Activated CD8-positive, alpha-beta memory T cell treated with anti-CD3 and anti-CD28 coated beads, Interleukin-2, amount 50 U/mL, for 24 hours (primary cell): ENCODE measurements around the gene TMEM252.

Source experiments
- DNase-seq: peaks from one replicate; pipeline ENCODE4 v3.0.0-alpha.2; 2020; ENCODE audit errors: extremely low read depth

Gene TMEM252

DNA sequence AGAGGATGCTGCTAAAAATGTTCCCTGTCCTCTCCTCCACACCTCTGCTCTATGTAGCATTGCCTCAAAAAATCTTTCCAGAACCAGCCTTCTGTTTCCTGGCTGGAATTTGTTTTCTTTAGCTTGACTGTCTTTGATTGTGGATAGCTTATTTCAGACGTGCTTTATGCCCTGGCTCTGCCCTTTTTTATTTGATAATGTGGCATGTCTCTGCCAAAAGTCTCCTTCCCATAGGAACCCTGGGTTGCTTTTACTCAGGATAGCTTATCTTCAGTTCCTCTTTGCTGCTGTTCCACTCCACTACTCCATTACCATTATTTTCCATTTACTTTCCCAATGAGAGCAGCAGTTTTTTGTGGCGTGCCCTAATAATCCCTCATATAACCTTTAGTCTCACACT lies 885 bp upstream of the TMEM252 start:
- no peak for DNase-seq

DNA sequence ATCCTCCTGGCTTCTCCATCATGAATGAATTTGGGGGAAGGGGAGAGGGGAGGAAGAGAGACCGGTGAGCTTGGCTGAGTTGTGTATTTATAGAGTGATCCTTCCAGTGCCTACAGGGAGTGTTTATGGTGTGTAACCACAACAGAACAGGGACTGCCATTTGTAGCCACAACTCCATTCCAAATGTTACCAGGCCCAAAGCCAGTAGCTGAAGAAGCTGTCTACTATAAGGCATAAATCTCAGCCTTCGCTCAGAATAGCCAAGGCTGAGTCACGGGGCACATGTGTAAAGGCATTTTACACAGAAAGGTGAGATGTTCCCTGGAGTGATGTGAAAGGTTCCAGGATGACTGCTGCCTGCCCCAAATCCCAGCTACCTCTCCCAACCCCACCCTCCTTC lies 2.5 kb downstream of the TMEM252 start:
- DNase-seq, result no peak

DNA sequence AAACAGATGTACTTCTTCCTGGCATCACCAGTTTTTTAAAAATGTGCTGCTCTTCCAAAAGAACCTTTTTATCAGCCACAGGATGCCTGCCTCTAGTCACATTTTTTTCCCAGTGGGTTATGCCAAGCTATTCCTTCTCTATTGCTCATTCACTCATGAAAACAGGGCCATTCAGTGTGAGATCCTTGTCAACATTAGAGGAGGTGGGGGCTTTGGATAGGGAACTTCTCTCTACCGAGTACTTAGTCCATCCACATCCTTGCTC lies 3.1 kb downstream of the TMEM252 start:
- DNase-seq, result no peak

DNA sequence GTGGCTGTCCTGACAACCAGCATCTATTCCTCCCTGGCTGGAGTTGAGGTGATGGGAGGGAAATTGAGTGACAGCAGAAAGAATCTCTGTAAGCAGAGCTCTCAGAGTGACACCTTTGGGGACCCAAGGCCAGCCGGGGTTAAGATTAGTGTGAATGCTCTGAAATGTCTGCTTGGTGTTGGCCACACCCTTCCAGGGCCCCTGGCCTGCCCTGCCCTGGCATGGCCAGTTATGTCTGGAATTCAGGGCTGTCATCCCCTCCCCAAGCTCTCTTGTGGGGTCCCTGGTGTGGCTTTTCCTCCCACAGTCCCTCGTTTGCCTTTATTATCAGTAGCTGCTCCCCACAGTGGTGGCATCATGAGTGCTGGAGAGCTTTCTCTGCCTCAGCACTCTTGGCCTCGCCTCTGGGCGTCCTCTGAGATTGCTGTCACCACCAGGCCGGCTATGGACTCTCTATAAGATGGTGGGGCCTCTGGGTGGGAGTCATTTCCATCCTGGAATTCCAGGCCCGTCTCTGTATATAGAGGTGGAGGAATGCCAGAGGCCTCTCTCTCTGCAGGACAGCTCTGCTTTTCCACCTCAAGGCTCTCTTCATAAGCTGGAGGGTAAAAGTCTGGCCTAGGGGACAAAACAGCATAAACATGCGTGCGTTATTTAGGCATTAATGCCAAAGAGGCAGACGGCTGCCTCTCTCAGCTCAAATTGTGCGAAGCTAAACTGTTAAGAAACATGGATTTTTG lies 3.6 kb downstream of the TMEM252 start:
- DNase-seq, result no peak

DNA sequence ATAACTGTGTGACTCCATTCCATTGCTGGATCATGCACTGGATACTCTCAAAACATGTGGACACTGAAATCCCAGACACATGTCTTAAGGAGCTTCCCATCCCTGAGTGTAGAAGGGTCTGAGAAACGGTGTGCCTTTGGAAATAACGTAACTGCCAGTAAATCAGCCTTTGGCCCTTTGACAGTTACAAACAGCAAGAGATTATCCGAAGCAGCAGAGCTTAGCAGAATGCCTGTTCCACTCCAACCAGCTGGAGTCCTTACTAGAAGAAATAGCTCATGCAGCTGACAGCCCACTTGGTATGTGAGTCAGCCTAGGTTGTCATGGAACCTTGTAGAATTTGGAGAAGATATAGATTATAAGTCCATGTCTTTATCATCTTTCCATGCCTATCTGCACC lies 7.0 kb downstream of the TMEM252 start:
- DNase-seq, result no peak

DNA sequence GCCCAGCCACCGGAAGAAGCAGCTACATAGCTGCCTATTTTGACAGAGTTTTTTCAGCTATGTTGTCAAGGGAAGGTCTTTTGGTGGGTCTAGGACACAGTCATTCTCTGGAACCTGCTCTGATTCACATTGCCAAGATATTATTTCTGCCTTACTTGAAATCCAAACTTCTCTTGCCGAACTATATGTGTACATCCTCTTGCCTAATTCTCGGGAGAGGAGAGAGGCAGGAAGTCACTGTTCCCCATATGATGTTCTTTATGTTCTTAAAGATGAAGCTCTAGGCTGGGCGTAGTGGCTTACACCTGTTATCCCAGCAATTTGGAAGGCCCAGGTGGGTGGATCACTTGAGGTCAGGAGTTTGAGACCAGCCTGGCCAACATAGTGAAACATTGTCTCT lies 8.6 kb downstream of the TMEM252 start:
- no peak for DNase-seq

DNA sequence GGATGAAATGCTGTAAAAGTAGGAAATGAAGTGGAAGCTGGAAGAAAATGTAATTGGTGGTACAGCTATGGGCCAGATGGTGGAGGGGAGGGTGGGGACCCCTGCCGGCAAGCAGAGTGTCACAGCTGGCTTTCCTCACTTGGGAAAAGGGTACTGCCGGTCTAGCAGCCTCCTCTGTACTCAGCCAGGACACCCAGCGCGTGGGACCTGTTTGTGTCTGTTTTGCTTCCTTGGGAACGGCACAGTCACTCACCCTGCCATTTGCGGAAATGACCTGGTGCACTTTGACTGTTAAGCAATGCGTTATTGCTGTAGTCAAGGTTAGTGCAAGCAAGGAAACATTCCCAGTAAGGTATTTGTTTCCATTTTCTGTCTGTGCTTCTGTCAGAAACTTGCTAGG lies 10.1 kb downstream of the TMEM252 start:
- no peak for DNase-seq

DNA sequence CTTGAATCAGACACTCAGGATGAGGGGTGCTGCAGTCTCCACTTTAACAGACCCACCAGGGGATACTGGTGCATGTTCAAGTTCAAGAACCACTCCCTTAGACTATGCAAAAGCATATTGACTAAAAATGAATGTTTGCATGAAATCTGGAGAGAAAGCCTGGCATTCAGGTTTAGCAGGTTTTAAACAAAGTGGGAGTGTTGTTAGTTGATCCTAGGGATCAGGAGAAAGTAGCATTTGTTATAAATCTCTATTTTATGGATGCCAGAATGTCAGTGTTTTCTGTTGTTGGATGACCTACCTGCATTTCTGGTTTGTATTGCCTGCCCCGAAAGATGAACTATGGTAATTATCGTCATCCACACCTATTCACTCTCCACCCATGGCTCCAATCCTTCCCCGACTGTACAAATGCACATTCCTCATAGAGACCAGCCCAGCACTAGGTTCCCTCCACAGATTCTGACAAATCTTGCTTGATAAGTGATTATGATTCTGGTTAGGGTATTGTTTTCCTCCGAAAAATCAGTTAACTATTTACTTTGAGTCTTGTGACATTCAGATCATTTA lies 17.2 kb downstream of the TMEM252 start:
- DNase-seq, result no peak

DNA sequence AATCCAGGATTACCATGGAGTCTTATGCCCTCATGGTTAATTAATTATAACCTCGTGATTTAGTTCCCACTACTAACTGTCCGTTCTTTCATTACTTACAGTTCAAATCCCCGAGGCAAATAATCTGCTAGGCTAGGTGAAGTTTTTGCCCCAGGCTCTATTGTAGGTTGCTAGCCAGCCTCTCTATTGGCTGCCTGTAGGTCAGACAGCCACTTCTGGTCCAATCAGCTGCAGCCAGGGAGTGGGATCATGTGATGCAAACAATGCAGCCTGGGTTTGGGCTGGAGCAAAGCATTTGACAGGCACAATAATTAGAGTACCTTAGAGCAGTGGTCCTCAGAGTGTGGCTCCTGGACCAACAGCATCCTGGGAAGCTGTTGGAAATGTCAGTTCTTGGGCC lies 17.7 kb downstream of the TMEM252 start:
- no peak for DNase-seq

DNA sequence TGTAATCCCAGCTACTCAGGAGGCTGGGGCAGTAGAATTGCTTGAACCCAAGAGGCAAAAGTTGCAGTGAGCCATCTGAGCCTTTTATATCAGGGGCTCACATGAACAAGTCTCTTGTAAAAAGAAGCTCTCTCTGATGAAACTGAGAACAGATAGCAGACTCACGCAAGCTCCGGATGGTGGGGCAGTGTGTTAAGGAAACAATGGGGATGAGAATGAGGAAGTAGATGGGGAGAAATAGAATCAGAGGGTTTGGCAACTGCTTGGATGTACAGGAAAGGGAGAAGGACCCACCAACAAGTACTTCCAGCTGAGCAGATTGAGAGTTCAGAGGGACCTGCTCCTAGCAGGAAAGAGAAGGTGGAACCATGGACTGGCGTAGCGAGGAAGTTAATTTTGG lies 18.6 kb downstream of the TMEM252 start:
- DNase-seq, result no peak

DNA sequence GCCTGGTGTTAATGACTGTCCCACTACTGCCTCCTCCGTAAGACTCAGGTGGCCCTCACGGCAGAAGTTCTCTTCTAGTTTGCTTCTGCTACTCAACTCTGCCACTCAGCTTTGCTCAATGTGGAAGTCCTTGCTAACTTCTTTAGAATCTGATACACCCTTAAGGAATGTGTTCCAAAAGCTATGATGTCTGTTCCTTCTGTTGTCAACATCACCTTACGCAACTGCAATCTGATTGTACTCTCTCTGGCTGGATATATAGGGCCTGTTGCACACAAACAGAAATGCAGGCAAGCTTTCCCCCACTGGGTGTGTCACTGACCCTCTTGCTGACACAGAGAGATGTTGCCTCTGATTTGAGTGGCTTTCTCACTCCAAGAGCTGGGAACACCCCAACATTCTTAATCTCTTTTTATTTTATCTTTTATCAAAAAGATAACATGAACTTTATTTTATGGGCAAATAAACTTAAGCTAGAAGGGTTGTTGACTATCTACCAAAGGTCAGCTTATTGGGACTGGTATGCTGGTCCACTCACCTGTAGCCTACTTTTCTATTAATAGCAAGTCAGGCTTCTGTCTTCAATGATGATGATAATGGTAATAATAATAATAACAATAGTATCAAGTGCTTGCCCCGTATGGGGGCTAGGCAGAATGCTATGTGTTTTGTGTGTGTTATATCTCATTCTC lies 25.2 kb downstream of the TMEM252 start:
- DNase-seq, result no peak

DNA sequence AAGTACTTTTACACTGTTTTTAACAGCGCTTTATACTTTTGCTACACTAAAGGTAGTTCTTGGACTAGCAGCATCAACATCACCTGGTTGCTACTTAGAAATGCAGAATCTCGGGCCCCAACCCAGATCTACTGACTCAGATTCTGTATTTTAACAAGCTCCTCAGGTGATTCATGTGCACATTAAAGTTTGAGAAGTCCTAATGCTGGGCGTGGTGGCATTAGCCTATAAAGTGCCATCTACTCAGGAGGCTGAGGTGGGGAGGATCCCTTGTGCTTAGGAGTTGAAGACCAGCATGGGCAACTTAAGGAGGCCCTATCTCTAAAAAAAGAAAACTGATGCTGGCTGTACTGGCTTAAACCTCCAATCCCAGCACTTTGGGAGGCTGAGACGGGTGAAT lies 26.7 kb downstream of the TMEM252 start:
- DNase-seq, result no peak

DNA sequence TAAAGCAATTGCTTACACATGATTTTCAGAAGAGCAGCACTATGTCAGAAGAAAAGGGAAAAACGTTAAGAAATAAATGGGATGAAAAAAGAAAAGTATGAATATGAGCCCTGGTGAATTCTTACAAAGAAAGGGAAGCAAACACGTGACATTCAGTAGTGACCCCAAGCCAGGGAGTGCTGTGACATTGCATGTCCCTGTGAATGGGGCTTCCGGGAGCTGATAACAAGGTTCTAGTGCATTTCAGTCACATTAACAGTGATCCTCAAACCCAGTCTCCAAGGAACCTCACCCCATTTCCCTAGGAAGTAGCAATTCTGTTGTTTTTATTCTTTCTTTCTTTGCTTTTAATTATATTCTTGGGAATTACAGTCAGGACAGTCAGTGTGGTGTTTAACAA lies 27.3 kb downstream of the TMEM252 start:
- DNase-seq, result no peak

DNA sequence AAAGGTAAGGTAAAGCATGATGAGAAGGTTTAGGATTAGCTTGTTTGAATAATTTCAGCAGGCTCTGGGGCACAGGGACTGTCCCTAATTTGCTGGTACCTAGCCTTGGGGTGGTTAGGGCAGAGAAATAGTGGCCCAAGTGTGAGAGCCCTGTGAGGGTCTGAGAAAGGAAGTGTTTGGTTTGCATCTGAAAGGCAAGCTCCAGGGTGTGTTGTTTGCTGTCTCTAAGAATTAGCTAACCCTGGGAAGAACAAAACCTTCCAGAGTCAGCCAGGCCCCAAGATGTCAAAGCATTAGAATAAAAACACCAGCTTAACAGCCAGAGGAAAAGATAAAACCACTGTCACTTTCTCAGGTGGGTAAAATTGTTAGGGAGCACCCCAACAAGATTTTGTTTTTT lies 31.0 kb downstream of the TMEM252 start:
- DNase-seq, result no peak

DNA sequence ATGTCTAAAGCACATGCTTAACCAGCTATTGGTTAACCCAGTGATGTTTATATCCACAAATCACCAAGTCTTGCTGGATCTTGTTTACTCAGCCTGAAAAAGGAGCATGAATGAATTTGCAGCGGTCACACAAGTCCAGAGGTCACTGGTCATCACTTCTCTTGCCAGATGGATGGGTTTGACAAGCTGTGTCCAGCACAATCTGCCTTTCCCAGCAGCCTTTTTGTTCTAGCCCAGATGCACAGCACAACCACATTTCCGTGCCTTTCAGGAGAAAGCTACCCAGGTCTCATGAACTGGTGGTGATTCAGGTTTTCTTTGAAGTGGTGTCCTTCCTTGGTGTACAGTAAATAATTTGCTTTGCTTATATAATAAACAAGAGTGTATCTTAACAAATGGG lies 32.1 kb downstream of the TMEM252 start:
- no peak for DNase-seq

DNA sequence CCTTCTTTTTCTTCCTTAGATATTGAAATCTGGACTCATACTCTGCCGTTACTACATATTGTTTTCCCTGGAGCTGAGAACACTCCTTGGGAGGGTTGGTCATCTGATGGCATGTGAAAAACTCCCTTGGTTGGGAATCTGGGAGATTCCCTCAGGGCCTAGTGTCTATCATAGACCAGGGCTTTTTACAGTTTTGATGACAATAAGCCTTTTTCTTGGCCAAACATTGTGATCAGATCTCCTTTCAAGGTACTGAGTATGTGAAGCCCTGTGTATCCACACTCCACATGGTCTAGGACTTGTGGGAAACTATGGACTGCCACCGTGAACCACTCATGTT lies 32.9 kb downstream of the TMEM252 start:
- DNase-seq, result no peak

DNA sequence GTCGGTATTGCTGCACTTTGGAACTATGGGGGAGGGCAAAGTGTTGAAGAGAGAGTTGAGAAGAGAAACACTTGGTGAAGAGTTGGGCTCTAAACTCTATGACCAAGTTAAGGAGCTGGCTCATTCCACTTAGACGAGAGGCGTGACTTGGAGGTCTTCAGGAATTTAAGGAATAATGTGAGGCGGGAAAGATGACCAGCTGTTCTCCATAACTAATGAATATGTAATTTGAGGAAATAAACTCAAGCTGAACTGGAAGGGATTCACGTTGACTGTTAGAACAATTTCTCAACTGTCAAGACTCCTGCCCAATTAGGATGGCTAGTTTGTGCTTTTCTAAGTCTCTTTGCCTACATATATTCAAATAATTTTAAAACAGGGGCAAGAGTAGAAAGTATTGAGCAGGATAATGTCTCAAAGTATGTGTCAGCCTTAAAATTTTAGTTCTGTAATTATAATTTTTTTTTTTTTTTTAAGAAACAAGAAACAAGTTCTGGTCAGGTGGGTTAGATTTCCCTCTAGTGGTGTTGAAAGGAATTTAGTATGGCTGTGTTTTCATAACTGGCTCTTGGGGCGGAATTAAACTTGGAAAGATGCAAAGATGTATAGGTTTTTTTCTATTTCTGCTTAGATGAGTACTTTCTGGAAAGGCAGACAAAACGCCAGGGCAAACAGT lies 33.4 kb downstream of the TMEM252 start:
- no peak for DNase-seq

DNA sequence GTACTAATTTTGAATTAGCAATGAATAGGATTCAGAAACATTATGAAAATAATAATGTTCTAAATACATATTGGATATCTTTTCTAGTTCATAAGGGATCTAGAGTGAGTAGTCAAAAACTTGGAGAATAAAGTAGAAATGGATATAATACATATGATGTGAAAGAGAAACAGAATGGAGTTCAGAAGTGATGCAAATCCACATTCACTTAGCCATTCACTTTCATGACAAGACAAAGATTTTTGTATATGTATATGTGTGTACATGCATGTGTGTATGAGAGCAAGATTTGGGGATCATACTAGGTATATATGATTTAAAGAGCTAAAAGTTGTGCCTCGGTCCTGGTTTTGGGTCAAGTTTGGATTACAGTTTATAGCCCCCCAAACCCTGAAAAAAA lies 34.1 kb downstream of the TMEM252 start:
- no peak for DNase-seq

DNA sequence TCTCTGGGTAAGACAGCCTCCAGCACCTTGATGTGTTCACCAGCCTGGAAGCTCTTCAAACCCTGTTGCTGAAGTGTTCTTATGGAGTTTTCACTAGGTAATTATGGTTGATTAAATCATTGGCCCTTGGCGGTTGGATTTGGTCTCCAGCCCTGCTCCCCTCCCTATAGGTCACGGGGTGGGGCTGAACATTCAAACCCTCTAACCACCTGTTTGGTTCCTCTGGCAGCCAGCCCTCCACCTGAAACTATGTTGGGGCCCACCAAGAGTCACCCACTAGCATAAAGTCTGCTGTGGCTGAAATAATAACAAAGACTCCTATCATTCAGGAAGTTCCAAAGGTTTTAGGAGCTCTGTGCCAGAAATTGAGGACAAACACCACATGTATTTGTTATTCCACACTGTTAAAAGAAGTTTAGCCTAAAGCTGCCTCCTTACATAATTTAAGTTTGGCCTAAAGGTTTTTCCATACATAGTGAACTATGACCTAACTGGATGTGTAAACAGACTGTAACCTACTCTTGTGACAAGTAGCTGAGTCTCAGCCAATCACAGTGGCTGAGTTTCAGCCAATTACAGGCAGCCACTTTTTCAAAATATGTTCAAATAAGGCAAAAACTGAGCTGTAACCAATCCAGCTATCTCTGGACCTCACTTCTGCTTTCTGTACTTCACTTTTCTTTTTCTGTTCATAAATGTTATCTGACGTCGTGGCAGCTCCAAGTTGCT lies 34.8 kb downstream of the TMEM252 start:
- no peak for DNase-seq

DNA sequence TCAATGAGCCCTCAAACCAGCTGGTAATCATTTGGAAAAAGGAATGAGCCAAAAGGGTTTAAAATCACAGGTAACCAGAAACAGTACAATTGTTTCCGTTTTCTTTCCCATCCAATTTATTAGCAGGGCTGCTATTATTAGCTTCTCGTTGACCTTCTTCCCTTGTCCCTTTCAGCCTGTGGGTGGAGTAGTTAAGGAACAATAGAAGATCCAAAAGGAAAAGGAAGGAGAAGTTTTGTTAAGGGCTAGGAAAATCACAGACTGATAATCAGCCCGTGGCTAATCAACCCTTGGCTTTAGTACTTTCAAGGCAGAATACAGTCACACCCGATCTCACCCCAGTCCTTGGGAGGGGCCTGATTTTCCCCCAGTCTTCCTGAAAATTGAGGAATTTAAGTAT lies 38.4 kb downstream of the TMEM252 start:
- no peak for DNase-seq

DNA sequence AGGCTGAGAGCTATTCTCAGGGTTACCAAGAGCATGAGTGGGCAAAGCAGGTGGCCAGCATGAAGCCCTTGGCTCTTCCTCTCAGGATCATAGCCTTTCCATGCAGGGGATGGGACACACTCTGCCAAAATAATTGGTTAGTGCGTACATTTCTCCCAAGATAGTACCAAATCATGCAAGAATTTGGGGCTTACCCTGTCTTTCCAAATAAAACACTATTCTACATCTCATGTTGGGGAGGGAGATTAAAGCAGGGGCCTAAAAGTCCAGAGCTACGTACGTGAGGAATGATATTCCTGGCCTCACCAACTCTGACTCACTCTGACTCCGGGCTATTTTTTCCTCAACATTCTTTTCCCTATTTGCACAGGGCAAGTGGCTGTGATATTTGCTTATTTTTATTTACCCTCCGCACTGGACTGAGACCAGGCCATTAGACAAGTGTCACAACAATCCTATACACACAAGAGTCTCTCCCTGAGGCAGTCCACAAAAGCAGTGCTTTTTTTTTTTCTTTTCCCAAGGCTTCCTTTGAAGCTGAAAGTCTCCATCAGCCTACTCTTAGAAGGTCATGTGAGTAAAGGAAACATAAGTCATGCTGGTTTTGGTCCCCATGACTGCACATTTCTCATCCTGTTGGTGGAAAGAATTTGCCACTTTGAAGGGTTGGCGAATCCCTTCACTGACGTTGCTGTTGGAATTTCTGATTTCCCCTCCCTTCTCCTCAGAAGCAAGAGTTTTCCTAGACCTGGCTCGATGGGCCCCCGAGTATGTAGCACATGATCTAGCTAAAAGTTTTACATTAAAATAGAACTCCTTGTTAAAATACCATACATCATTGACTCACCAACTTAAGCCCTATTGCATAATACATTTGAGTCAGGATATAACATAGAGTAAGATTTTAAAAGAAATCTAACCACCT lies 40.0 kb downstream of the TMEM252 start:
- DNase-seq, result no peak
